NCI-H2081 (cell line): ENCODE results near the gene CCPG1.
A peak's percentile ranks its signal among the peaks of the same experiment; 100 is the strongest.

ENCODE experiments used
- DNase-seq, 2 experiments: peaks; one replicate each; lab custom pipeline; 2025; lab: John Stamatoyannopoulos, UW

Gene CCPG1

GRCh38 chr15:55319537-55320237 is 88.5 kb downstream of the CCPG1 start:
- no peak for DNase-seq

GRCh38 chr15:55318588-55319494 is 89.3 kb downstream of the CCPG1 start, which contains the start of the genes PIGB and PIGBOS1:
Gene PIGB (plus strand): TSS chr15:55319222. CDS start chr15:55319251, 29 bp downstream.
Gene PIGBOS1 (minus strand): TSS chr15:55319123. CDS start chr15:55317792, 1,331 bp downstream.
- DNase-seq = peak; percentile 59 to 83
